ENCODE results near the gene ADAMTS10.

Gene ADAMTS10

GRCh38 chr19:8595651-8596050 lies 14.9 kb downstream of the ADAMTS10 start:
- Histone ChIP-seq H2AK5ac (ENCODE audit: low read length) (no peak overlapping the region), H3K4me1 (ENCODE audit: control insufficient read depth in 1 of 2, insufficient read depth in 2 of 2, low read length in 2 of 2) (peaks cover 3 to 6% of the 10 kb centered on the region in 2 experiments), H3K23ac (ENCODE audit: low read length) (no peak overlapping the region), H3K9me3 (ENCODE audit: insufficient read depth, low read depth, low read length) (peaks cover 4% of the 10 kb centered on the region), H3K4me2 (ENCODE audit: low read length) (no peak overlapping the region), H4K12ac (ENCODE audit: low read depth, low read length) (no peak overlapping the region), H4K8ac (ENCODE audit: low read depth, low read length) (no peak overlapping the region), H2BK120ac (ENCODE audit: insufficient read depth, low read length, poor library complexity) (no peak overlapping the region), H3K79me2 (ENCODE audit: control insufficient read depth, insufficient read depth, low read length, poor library complexity) (no peaks in the 10 kb centered on the region), H3K27ac (ENCODE audit: low read depth, low read length) (no peak overlapping the region), H3K36me3 (ENCODE audit: control insufficient read depth in 1 of 2, insufficient read depth in 2 of 2, low read length in 2 of 2) (peaks cover 7 to 8% of the 10 kb centered on the region in 2 experiments), H2BK5ac (ENCODE audit: low read depth, low read length, poor library complexity) (no peak overlapping the region), H2BK12ac (ENCODE audit: low read length) (no peak overlapping the region), H3K18ac (ENCODE audit: low read length) (no peak overlapping the region), H2AFZ (ENCODE audit: insufficient read depth, low read length, poor library complexity) (no peak overlapping the region), H3K4ac (ENCODE audit: low read depth, low read length) (no peak overlapping the region), H3K9ac (ENCODE audit: low read length) (no peak overlapping the region), H3K27me3 (ENCODE audit: insufficient read depth, low read length) (peaks cover 7% of the 10 kb centered on the region), H3K14ac (ENCODE audit: low read length) (no peak overlapping the region), H3K79me1 (ENCODE audit: low read length) (no peaks in the 10 kb centered on the region), H3K4me3 (ENCODE audit: low read depth, low read length) (no peak overlapping the region), H4K91ac (ENCODE audit: low read depth, low read length) (no peak overlapping the region)
- no peak for DNase-seq
- WGBS (ENCODE audit: extremely low coverage, insufficient coverage, insufficient read length), result no CpG with 5 or more reads among the region's 15 CpGs

GRCh38 chr19:8593931-8594330 lies 16.6 kb downstream of the ADAMTS10 start:
- H3K27ac ChIP-seq (ENCODE audit: low read depth, low read length), result no peak overlapping the region
- H3K4ac ChIP-seq (ENCODE audit: low read depth, low read length), result no peak overlapping the region
- no peak overlapping the region for H3K4me3 ChIP-seq (ENCODE audit: low read depth, low read length)
- no peak overlapping the region for H3K9ac ChIP-seq (ENCODE audit: low read length)
- H4K8ac ChIP-seq (ENCODE audit: low read depth, low read length), result no peak overlapping the region
- no peak overlapping the region for H3K14ac ChIP-seq (ENCODE audit: low read length)
- DNase-seq, result no peak
- H3K27me3 ChIP-seq (ENCODE audit: insufficient read depth, low read length), result peaks cover 7% of the 10 kb centered on the region
- H4K91ac ChIP-seq (ENCODE audit: low read depth, low read length), result no peak overlapping the region
- H3K79me1 ChIP-seq (ENCODE audit: low read length), result no peaks in the 10 kb centered on the region
- no peak overlapping the region for H3K23ac ChIP-seq (ENCODE audit: low read length)
- no peaks in the 10 kb centered on the region for H3K79me2 ChIP-seq (ENCODE audit: control insufficient read depth, insufficient read depth, low read length, poor library complexity)
- H2BK5ac ChIP-seq (ENCODE audit: low read depth, low read length, poor library complexity), result no peak overlapping the region
- H2BK120ac ChIP-seq (ENCODE audit: insufficient read depth, low read length, poor library complexity), result no peak overlapping the region
- H3K36me3 ChIP-seq (ENCODE audit: control insufficient read depth in 1 of 2, insufficient read depth in 2 of 2, low read length in 2 of 2), result peaks cover 7 to 8% of the 10 kb centered on the region in 2 experiments
- H2BK12ac ChIP-seq (ENCODE audit: low read length), result no peak overlapping the region
- no peak overlapping the region for H2AFZ ChIP-seq (ENCODE audit: insufficient read depth, low read length, poor library complexity)
- no CpG with 5 or more reads among the region's 2 CpGs for WGBS (ENCODE audit: extremely low coverage, insufficient coverage, insufficient read length)
- peaks cover 3 to 6% of the 10 kb centered on the region in 2 experiments for H3K4me1 ChIP-seq (ENCODE audit: control insufficient read depth in 1 of 2, insufficient read depth in 2 of 2, low read length in 2 of 2)
- H3K4me2 ChIP-seq (ENCODE audit: low read length), result no peak overlapping the region
- H4K12ac ChIP-seq (ENCODE audit: low read depth, low read length), result no peak overlapping the region
- H2AK5ac ChIP-seq (ENCODE audit: low read length), result no peak overlapping the region
- no peak overlapping the region for H3K18ac ChIP-seq (ENCODE audit: low read length)
- H3K9me3 ChIP-seq (ENCODE audit: insufficient read depth, low read depth, low read length), result peaks cover 4% of the 10 kb centered on the region

GRCh38 chr19:8592231-8593009 lies 18.1 kb downstream of the ADAMTS10 start:
- Histone ChIP-seq H4K8ac (ENCODE audit: low read depth, low read length) (no peak overlapping the region), H3K9me3 (ENCODE audit: insufficient read depth, low read depth, low read length) (peaks cover 4% of the 10 kb centered on the region), H3K79me1 (ENCODE audit: low read length) (no peaks in the 10 kb centered on the region), H2BK12ac (ENCODE audit: low read length) (no peak overlapping the region), H3K27me3 (ENCODE audit: insufficient read depth, low read length) (peaks cover 7% of the 10 kb centered on the region), H3K79me2 (ENCODE audit: control insufficient read depth, insufficient read depth, low read length, poor library complexity) (no peaks in the 10 kb centered on the region), H2BK120ac (ENCODE audit: insufficient read depth, low read length, poor library complexity) (no peak overlapping the region), H2AFZ (ENCODE audit: insufficient read depth, low read length, poor library complexity) (no peak overlapping the region), H3K4me2 (ENCODE audit: low read length) (peak overlapping the region; percentile 18), H4K12ac (ENCODE audit: low read depth, low read length) (no peak overlapping the region), H3K4me3 (ENCODE audit: low read depth, low read length) (no peak overlapping the region), H3K4ac (ENCODE audit: low read depth, low read length) (no peak overlapping the region), H3K23ac (ENCODE audit: low read length) (no peak overlapping the region), H3K36me3 (ENCODE audit: control insufficient read depth in 1 of 2, insufficient read depth in 2 of 2, low read length in 2 of 2) (peaks cover 7 to 8% of the 10 kb centered on the region in 2 experiments), H3K14ac (ENCODE audit: low read length) (no peak overlapping the region), H2AK5ac (ENCODE audit: low read length) (no peak overlapping the region), H4K91ac (ENCODE audit: low read depth, low read length) (no peak overlapping the region), H3K4me1 (ENCODE audit: control insufficient read depth in 1 of 2, insufficient read depth in 2 of 2, low read length in 2 of 2) (peaks cover 3 to 6% of the 10 kb centered on the region in 2 experiments), H3K18ac (ENCODE audit: low read length) (no peak overlapping the region), H3K9ac (ENCODE audit: low read length) (no peak overlapping the region), H2BK5ac (ENCODE audit: low read depth, low read length, poor library complexity) (no peak overlapping the region), H3K27ac (ENCODE audit: low read depth, low read length) (no peak overlapping the region)
- no CpG with 5 or more reads among the region's 55 CpGs for WGBS (ENCODE audit: extremely low coverage, insufficient coverage, insufficient read length)
- peak in 1 of 2 donors; percentile 36 for DNase-seq

GRCh38 chr19:8589177-8589714 lies 21.3 kb downstream of the ADAMTS10 start:
- Histone ChIP-seq H3K79me2 (ENCODE audit: control insufficient read depth, insufficient read depth, low read length, poor library complexity) (no peaks in the 10 kb centered on the region), H2AFZ (ENCODE audit: insufficient read depth, low read length, poor library complexity) (no peak overlapping the region), H4K8ac (ENCODE audit: low read depth, low read length) (no peak overlapping the region), H3K4me3 (ENCODE audit: low read depth, low read length) (no peak overlapping the region), H3K23ac (ENCODE audit: low read length) (no peak overlapping the region), H2BK120ac (ENCODE audit: insufficient read depth, low read length, poor library complexity) (no peak overlapping the region), H3K36me3 (ENCODE audit: control insufficient read depth in 1 of 2, insufficient read depth in 2 of 2, low read length in 2 of 2) (no peaks in the 10 kb centered on the region), H3K18ac (ENCODE audit: low read length) (no peak overlapping the region), H2BK5ac (ENCODE audit: low read depth, low read length, poor library complexity) (no peak overlapping the region), H3K4me2 (ENCODE audit: low read length) (no peak overlapping the region), H3K9me3 (ENCODE audit: insufficient read depth, low read depth, low read length) (peaks cover 1% of the 10 kb centered on the region), H3K14ac (ENCODE audit: low read length) (no peak overlapping the region), H4K91ac (ENCODE audit: low read depth, low read length) (no peak overlapping the region), H3K79me1 (ENCODE audit: low read length) (no peaks in the 10 kb centered on the region), H2BK12ac (ENCODE audit: low read length) (no peak overlapping the region), H3K4ac (ENCODE audit: low read depth, low read length) (no peak overlapping the region), H2AK5ac (ENCODE audit: low read length) (no peak overlapping the region), H3K27ac (ENCODE audit: low read depth, low read length) (no peak overlapping the region), H4K12ac (ENCODE audit: low read depth, low read length) (no peak overlapping the region), H3K4me1 (ENCODE audit: control insufficient read depth in 1 of 2, insufficient read depth in 2 of 2, low read length in 2 of 2) (peaks cover 3 to 6% of the 10 kb centered on the region in 2 experiments), H3K9ac (ENCODE audit: low read length) (no peak overlapping the region), H3K27me3 (ENCODE audit: insufficient read depth, low read length) (peaks cover 7% of the 10 kb centered on the region)
- no peak for DNase-seq
- WGBS (ENCODE audit: extremely low coverage, insufficient coverage, insufficient read length), result no CpG with 5 or more reads among the region's 32 CpGs

Measured in trophoblast cell (in vitro differentiated cells and primary cell).